GM19351 (cell line): ENCODE data around the gene SMIM38.

Experiments used
- ATAC-seq: cut with Tn5 transposase; IDR thresholded peaks from one replicate; pipeline ENCODE4 v1.9.1; 2021; ENCODE audit warnings: mild to moderate bottlenecking, moderate library complexity; ENCODE audit not compliant: unreplicated experiment

The SMIM38 gene

GRCh38 chr11:69200331-69201065 is 44.8 kb downstream of the SMIM38 start:
- ATAC-seq: no peak

DNA sequence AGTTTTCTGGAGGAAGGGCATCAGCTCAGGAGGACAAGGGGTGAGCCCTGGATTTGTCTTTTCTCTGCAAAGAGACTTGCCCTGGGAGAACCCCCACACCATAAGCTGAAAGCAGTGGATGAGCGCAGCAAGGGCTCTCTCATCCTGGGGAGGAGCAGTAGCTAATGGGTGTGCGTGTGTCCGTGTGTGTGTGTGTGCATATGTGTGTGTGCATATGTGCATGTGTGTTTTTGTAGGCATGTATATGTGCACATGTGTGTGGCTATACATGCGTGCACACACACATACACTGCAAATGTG is 45.3 kb downstream of the SMIM38 start:
- no peak for ATAC-seq

- ATAC-seq: no peak
Measured at GRCh38 chr11:69201764-69202370, 46.1 kb downstream of the SMIM38 start.

- ATAC-seq: no peak
Measured at GRCh38 chr11:69202511-69203221, 46.9 kb downstream of the SMIM38 start.

DNA sequence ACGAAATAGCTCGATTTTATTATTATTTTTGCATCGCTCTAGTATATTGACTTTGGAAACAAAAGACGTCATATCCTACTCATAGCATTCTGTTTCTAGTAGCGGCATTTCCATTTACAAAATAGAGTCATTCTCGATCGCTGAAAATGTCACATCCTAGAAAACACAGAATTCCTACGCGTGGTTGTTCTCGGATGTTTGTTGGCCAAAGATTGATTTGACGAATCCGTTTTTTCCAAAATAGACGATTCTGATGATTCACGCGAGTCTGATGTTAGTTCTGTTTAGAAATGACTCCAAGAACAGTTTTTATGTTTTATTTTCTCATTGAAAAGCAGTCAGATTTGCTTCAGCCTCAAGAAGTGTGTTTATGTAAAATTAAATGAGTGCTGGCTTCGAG is 47.6 kb downstream of the SMIM38 start:
- ATAC-seq: no peak

- ATAC-seq: no peak
Measured at GRCh38 chr11:69203901-69204245, 48.1 kb downstream of the SMIM38 start.

DNA sequence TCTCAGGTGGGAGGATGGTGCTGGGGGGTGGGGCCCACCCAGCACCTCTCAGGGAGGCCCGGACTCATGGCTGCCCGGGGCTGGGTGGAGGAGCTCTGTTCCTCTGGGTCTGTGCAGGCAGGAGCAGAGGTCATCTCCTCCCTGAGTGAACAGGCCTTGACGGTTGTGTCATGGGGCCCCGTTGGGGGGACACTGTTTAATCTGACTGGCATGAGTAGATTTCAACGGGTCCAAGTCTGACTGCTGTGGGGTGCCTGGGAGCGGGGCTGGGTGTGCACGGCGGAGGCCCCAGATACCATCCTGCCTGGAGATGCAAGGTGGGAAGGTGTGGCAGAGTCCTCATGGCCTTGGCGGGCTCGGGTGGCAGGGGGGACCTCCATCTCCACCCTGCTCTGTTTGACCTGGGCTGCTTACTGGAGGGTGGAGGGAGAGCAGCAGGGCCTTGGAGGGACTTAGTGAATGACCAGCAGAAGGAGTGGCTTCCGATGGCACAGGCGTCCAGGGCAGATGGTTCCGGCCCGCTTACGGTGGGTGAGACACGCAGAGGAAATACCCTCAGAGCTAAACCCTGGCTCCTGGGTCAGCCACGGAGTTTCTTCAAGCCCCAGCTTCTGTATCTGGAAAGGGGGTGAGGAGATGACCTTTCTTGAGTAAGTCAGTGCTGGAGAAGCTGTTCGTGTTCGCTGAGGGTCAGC is 48.7 kb downstream of the SMIM38 start:
- ATAC-seq: no peak

GRCh38 chr11:69204941-69205742 is 49.4 kb downstream of the SMIM38 start:
- no peak for ATAC-seq
